HG02981 (cell line): ENCODE results near the gene DCDC2.
"Not testable (repeated sequence)": the region's sequence is repeated elsewhere in the genome, so short reads cannot be mapped to it uniquely, and the experiment has no call there.

Source experiments
- ATAC-seq: cut with Tn5 transposase; IDR thresholded peaks from one replicate; pipeline ENCODE4 v1.9.1; 2021; ENCODE audit warnings: mild to moderate bottlenecking, moderate library complexity; ENCODE audit not compliant: unreplicated experiment

The DCDC2 gene

DNA sequence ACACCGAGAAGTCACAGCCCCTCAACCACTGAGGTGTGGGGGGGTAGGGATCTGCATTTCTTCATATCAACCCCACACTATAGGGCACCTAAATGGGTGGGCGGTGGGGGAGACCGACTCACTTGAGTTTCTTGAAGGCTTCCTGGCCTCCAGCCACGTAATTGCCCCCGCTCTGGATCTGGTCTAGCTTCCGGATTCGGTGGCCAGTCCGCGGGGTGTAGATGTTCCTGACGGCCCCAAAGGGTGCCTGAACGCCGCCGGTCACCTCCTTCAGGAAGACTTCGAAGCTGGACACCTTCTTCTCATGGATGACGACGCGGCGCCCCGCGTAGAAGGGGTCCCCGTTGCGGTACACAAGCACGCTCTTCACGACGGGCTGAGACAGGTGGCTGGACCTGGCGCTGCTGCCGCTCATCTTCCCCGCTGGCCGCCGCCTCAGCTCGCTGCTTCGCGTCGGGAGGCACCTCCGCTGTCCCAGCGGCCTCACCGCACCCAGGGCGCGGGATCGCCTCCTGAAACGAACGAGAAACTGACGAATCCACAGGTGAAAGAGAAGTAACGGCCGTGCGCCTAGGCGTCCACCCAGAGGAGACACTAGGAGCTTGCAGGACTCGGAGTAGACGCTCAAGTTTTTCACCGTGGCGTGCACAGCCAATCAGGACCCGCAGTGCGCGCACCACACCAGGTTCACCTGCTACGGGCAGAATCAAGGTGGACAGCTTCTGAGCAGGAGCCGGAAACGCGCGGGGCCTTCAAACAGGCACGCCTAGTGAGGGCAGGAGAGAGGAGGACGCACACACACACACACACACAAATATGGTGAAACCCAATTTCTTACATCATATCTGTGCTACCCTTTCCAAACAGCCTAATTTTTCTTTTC is at the start of gene DCDC2:
Gene DCDC2 (minus strand): TSS at position 724 of the 883 bp plus-strand sequence. CDS start 309 bp downstream, at position 415.
- ATAC-seq: no peak

DNA sequence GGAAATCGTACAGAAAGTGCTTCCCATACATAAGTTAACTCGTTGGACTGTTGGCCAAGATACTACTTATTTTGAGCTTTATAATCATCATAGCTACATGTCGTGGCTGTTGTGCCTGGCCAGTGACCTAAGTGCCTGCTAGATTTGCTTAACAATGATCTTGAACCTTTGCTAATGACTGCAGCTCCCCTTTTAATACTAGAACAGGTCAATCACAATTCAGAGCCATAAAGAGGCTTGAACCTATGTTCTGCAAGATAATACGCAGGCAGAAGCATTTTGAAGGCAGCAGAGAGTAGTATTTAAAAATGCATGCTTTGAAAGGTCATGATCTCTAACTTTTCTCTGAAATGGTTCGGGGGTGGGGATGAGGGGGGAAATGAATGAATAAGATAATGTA is 47.4 kb upstream of the DCDC2 start:
- no peak for ATAC-seq

DNA sequence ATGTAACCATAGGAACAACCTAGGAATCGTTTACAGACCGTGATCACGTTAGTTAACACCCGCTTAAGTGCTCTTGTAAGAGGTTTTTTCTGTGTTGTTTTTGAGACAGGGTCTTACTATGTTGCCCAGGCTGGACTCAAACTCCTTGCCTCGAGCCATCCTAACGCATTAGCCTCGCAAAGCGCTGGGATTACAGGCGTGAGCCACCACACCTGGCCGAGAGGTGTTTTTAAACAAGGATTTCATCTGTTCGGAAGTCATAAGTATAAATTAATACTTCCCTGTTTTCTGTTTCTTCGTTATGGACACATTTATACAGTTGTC is 45.6 kb upstream of the DCDC2 start:
- ATAC-seq: no peak

DNA sequence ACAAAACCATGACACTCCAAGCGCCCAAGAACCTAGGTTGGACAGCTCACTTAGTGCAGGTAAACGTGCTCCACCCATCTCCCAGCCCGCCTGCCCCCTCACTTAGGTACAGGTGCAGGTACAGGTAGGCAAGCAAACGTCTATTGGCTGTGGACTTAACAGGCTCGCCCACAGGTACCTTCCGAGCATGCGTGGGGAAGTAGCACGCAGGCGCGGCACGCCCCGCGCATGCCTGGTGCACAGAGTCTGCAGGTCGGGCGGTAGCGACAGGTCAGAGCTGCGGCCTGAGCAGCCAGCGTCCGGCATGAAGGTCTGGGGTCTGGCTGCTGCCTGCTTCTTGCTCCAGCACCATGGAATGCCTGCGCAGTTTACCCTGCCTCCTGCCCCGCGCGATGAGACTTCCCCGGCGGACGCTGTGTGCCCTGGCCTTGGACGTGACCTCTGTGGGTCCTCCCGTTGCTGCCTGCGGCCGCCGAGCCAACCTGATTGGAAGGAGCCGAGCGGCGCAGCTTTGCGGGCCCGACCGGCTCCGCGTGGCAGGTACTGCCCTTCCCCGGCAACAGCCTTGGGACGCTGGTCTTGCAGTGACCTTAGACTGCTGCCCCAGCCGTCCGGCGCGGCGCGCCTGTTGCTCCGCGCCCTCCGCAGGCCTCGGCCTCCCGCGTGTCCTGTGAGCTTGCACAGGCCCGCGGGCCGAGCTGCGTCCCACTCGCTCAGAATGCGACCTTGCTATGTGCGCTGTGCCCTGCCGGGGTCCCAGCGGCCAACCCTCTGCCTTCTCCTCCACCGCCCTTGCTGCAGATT is 45.0 kb upstream of the DCDC2 start, which contains the start of gene MRS2:
Gene MRS2 (plus strand): TSS at position 240 of the 804 bp plus-strand sequence. CDS start 111 bp downstream, at position 351.
- ATAC-seq: peak; percentile 87

DNA sequence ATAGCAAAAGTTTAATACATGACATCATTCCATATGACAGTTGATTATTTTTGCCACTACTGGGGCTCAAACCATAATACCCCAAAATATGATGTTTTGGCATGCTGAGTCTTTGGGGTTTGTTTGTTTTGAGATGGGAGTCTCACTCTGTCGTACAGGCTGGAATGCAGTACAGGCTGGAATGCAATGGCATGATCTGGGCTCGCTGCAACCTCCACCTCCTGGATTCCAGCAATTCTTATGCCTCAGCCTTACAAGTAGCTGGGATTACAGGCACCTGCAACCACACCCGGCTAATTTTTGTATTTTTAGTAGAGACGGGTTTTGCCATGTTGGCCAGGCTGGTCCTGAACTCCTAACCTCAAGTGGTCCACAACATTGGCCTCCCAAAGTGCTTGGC is 43.6 kb upstream of the DCDC2 start:
- ATAC-seq: no peak

DNA sequence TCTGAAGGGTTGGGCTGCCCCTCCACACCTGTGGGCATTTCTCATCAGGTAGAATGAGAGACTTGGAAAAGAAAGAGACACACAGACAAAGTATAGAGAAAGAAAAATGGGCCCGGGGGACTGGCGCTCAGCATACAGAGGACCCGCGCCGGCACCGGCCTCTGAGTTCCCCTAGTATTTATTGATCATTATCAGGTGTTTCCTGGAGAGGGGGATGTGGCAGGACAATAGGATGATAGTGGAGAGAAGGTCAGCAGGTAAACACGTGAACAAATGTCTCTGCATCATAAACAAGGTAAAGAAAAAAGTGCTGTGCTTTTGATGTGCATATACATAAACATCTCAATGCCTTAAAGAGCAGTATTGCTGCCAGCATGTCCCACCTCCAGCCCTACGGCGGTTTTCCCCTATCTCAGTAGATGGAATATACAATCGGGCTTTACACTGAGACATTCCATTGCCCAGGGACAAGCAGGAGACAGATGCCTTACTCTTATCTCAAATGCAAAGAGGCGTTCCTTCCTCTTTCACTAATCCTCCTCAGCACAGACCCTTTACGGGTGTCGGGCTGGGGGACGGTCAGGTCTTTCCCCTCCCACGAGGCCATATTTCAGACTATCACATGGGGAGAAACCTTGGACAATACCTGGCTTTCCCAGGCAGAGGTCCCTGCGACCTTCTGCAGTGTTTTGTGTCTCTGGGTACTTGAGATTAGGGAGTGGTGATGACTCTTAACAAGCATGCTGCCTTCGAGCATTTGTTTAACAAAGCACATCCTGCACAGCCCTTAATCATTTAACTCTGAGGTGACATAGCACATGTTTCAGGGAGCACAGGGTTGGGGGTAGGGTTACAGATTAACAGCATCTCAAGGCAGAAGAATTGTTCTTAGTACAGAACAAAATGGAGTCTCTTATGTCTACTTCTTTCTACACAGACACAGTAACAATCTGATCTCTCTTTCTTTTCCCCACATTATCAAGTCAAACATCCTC is 42.5 kb upstream of the DCDC2 start:
- ATAC-seq: not testable (repeated sequence)

DNA sequence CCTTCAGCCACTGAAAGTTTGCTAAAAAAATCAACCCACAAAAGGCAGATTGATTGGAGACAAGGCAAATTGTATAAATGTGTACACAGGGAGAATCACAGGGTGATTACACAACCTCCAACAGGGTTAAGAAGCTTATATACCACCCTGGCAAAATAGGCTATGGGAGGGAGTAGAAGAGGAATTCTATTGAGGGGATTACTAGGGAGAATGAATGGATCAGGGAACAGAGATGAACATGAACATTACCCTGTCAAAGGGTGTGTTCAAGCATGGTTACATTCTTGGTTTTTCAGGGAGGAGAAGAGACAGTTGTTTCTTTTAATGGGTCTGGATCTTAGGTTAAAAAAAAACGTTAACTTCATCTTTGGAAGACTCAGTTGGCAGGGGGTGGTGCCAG is 39.8 kb upstream of the DCDC2 start:
- ATAC-seq: no peak

DNA sequence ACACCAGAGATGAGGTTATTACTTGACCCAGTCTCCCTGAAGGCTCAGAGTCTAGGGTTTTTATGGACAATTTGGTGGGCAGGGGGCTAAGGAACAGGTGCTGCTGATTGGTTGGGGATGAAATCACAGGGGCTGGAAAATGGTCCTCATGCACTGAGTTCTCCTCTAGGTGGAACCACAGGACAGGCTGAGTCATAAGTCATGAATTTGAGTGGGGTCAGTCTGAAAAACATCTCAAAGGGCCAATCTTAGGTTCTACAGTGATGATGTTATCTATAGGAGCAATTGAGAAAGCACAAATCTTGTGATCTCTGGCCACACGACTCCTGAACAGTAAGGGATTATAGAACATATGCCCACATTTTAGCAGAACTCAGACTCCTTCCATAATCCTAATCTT is 39.0 kb upstream of the DCDC2 start:
- no peak for ATAC-seq

DNA sequence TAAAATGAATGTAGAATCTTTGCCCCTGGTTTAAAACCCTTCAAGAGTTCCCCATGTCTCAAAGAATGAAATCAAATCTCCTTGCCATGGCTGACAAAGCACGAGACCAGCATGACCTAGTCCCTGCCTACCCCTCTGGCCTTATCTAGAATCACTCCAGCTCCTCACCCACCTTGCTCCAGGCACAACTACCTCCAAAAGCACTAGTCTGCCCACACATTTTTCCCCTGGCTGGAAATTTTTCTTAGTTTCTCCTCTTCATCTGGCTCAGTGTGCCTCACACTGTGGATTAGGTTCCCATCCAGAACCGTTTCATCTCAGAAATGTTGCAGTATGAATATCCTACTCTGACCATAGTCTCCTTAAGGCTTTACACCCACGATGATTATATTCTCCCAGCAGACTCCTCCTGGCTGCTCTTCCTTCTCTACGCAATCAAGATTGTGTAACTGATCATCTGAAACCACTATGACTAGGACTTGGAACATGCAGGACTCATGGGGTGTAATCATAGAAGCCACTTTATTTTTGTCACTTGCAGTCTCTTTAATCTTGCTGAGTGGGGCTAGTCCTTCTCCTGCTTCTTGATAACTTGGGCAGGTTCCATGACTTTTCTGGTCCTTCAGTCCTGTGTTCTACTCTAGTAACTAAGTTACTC is 37.0 kb upstream of the DCDC2 start:
- ATAC-seq: no peak

DNA sequence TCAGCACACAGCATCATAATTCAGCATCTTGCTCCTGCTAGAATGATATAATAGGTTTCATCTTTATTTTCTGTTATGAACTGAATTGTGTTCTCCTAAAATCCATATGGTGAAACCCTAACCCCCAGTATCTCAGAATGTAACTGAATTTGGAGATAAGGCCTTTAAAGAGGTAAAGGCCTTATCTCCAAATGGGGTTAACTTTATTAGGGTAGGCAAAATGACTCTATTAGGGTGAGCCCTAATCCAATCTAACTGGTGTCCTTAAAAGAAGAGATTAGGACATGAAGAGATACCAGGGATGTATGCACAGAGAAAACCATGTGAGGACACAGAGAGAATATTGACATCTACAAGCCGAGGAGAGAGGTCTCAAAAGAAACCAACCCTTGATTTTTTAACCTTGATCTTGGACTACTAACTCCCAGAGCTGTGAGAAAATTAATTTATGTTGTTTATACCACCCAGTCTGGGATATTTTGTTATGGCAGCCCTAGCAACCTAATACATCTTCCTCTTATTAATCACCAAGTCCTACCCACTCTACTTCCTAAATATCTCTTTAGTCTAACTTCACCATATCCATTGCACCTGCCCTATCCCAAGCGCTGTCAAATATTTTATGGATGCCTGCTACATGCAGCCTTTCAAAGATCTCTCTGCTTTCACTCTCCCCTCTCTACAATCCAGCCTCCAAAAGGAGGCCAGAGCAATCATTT is 36.4 kb upstream of the DCDC2 start:
- ATAC-seq: no peak

DNA sequence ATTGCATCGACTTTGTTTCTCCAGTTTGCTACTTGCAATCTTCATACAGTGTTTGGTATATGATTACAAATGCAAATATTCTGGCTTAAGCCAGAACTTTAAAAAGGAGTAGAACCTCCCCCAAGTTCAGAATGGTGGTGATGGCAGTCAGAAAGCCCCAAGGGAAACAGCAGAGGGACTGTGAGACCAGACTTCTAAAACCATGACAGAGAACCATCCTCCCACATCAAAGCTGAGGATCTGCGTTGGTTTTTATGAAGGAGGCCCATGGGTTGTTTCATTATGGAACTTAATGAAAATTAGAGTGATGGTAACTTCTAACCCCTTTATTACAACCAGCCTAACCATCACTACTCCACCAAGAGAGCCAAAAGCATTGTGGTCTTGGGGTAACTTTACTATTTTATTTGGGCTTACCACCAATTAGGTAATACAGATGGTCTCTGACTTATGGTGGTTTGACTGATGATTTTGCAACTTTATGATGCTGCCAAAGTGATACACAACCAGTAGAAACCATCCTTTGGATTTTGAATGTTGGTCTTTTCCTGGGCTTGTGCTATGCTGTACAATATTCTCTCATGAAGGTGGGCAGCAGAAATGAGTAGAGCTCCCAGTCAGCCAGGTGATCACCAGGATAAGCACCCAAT is 34.0 kb upstream of the DCDC2 start:
- ATAC-seq: peak; percentile 96

DNA sequence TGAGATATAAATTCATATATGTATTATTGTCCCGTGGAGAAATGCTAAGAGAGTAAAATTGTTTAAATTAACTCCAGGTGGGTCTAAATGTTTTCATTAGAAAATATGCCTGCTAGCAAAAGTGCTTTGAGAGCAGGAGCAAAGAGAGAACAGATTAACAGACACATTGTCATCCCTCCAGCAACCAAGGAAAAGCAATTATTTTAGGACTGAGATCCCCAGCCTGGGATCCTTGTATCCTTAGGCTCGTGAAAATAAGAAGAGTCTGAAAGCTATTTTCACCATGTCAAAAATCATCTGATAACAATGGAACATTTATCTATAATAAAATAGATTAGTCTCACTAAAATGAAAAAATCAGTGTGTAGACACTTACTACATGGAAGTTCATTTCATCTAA is 33.3 kb upstream of the DCDC2 start:
- no peak for ATAC-seq

DNA sequence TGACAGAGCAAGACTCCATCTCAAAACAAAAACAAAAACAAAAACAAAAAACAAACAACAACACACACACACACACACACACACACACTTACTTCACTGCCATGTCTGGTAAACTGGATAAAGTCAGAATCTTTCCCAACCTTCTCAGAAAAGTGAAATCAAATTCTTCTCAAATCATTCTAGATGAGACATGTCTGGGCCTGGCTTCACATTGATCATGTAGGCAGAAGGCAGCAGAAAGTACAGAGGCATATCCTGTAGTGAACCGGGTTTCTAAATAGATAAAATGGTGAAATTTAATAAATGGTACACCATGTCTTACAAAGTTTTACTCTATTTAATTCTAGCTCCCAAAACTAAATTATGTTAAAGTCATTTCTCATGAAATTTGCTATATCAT is 30.0 kb upstream of the DCDC2 start:
- no peak for ATAC-seq

DNA sequence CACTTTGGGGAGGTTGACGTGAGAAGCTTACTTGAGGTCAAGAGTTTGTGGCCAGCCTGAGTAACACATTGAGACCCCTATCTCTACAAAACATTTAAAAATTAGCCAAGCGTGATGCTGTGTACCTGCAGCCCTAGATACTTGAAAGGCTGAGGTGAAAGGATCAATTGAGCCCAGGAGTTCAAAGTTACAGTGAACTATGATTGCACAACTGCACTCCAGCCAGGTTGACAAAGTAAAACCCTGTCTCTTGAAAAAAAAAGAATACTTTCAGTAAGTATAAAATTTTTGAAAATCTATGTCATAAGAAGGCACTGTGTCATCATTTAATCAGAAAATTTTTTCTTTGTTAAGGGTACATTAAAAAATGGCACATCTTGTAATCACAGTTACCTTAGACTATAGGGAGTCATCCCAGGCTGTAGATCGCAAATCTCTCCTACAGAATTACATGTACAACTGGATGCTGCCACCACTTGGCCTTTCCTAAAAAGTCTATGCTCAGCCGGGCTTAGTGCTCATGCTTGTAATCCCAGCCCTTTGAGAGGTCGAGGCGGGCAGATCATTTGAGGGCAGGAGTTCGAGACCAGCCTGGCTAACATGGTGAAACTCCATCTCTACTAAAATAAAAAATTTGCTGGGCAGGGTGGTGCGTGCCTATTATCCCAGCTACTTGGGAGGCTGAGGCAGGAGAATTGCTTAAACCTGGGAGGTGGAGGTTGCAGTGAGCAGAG is 27.8 kb upstream of the DCDC2 start:
- ATAC-seq: peak; percentile 72

DNA sequence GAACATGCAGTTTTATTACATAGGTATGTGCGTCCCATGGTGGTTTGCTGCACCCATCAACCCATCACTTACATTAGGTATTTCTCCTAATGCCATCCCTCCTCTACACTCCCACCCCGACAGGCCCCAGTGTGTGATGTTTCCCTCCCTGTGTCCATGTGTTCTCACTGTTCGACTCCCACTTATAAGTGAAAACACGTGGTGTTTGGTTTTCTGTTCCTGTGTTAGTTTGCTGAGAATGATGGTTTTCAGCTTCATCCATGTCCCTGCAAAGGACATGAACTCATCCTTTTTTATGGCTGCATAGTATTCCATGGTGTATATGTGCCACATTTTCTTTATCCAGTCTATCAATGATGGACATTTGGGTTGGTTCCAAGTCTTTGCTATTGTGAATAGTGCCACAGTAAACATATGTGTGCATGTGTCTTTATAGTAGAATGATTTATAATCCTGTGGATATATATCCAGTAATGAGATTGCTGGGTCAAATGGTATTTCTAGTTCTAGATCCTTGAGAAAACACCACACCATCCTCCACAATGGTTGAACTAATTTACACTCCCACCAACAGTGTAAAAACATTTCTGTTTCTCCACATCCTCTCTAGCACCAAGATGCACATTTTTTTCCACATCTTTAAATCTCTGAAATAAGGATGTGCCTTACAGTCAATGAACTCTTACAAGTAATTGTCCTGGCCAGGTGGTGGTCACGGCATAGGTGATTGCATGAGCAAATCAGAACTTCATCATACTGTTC is 26.7 kb upstream of the DCDC2 start:
- not testable (repeated sequence) for ATAC-seq

DNA sequence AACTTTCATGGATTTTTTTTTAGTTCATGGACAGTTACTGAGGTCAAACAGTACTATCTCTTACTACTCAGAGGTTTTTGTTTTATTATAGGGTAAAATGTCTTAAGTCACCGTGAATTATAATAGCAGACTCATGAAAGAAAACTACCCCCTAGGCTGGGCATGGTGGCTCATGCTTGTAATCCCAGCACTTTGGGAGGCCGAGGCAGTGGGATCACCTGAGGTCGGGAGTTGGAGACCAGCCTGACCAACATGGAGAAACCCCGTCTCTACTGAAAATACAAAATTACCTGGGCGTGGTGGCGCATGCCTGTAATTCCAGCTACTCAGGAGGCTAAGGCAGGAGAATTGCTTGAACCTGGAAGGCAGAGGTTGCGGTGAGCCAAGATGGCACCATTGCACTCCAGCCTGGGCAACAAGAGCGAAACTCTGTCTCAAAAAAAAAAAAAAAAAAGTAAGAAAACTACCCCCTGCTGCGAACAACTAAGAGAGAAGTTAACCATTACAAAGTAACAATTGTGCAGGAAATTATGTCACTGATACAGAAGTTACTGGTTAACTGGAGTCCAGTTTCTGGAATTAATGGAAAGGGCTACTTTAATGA is 25.1 kb upstream of the DCDC2 start:
- not testable (repeated sequence) for ATAC-seq

DNA sequence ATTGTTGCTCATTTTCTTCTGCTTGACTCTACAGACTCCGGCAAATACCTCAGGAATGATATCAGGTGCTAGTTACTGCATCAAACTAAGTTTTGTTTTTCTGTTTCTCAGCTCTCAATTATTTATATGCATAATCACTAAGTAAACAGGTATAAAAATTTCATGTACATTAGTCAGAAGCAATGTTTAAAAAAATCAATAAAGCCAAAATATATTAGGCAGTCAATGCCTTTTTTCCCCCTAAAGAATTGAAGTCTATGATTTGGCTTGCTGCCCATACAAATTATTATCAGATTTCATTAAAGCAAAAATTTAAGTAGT is 24.3 kb upstream of the DCDC2 start:
- no peak for ATAC-seq
